ENCODE results near the gene PPFIA2. TPM values are rescaled to one million over a fixed set of nuclear protein-coding genes. Genes with fewer than 3 reads are reported as not detected.
A peak's percentile ranks its signal among the peaks of the same experiment; 100 is the strongest.
"Not testable (repeated sequence)": the region's sequence is repeated elsewhere in the genome, so short reads cannot be mapped to it uniquely, and the experiment has no call there.

The PPFIA2 gene
- total RNA-seq, 2 donors from 2014 or later = not detected

DNA sequence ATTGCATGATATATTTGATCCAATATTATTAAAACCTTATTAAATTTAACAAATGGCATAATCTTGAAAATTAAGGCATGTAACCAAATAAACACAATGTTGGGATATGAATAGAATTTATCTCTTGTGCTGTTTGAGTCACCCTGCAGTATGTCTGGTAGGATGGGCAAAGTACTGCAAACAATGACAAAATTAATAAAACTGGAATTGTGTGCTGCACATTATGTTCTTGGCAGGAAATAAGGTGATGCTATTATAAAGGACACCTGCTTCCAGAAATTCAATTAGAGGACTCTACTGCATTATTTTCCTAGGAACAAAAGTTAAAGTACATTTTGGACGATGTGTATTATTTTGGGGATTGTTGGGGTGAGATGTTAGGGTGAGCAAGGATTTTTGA, 132.7 kb downstream of the PPFIA2 start:
- no peak for ATAC-seq
- no peaks in the 10 kb centered on the region for H3K9me3 Mint-ChIP-seq
- H3K27me3 Mint-ChIP-seq = peaks cover 0 to 4% of the 10 kb centered on the region in 2 donors
- no peak overlapping the region for H3K27ac Mint-ChIP-seq
- H3K4me3 Mint-ChIP-seq = no peak overlapping the region
- no peaks in the 10 kb centered on the region for H3K4me1 Mint-ChIP-seq (ENCODE audit: low read depth in 2 of 2)
- H3K36me3 Mint-ChIP-seq = no peaks in the 10 kb centered on the region
- DNase-seq (ENCODE audit: low spot score) = no peak

DNA sequence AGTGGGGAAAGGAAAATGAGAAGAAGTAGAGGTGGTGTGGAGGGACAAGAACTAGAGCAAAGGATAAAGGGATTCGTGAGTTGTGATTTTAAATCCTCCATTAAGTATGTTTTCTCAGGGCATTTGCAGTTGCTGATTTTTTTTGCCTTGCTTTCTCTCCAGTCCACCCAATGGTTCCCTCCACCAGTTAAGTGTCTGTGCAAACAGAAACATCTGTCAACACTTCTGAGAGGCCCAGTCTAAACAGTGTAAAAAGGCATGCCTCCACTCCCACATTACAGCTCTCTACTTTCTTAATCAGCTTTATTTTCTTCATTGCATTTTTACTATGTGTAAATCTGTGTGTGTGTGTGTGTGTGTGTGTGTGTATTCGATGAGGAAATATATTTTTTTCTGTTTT, 141.2 kb downstream of the PPFIA2 start:
- Mint-ChIP-seq H3K36me3 (no peaks in the 10 kb centered on the region), H3K4me3 (no peak overlapping the region), H3K27ac (no peak overlapping the region), H3K27me3 (peaks cover 0 to 12% of the 10 kb centered on the region in 2 donors), H3K4me1 (ENCODE audit: low read depth in 2 of 2) (no peaks in the 10 kb centered on the region), H3K9me3 (no peaks in the 10 kb centered on the region)
- DNase-seq (ENCODE audit: low spot score) = no peak
- ATAC-seq = no peak

DNA sequence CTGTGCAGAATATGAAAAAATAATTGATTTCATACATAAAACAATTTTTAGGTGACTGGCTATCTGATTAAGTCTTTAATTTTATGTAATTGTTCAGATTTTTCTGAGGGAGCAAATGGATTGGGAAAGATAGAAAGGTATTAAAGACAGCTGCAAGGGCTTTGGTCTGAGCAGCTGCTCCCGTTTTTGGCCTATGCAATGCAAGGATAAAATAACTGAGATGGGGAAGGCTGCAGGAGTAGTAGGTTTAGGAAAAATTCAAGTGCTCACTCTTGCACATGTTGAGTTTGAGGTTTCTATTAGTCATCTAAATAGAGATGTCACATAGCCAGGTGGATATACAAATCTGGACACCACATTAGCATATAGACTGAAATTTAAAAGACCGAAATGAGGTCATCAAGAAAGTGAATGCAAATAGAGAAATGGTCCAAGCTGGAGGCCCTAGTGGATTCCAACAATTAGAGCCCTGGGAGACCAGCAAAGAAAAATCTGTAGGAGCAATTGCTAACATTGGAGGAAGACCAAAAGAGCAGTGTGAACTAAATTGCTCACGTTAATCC, 144.0 kb downstream of the PPFIA2 start:
- Mint-ChIP-seq H3K27me3 (no peaks in the 10 kb centered on the region), H3K4me1 (ENCODE audit: low read depth in 2 of 2) (no peaks in the 10 kb centered on the region), H3K36me3 (no peaks in the 10 kb centered on the region), H3K4me3 (no peak overlapping the region), H3K27ac (no peak overlapping the region), H3K9me3 (no peaks in the 10 kb centered on the region)
- ATAC-seq = no peak
- DNase-seq (ENCODE audit: low spot score) = no peak

DNA sequence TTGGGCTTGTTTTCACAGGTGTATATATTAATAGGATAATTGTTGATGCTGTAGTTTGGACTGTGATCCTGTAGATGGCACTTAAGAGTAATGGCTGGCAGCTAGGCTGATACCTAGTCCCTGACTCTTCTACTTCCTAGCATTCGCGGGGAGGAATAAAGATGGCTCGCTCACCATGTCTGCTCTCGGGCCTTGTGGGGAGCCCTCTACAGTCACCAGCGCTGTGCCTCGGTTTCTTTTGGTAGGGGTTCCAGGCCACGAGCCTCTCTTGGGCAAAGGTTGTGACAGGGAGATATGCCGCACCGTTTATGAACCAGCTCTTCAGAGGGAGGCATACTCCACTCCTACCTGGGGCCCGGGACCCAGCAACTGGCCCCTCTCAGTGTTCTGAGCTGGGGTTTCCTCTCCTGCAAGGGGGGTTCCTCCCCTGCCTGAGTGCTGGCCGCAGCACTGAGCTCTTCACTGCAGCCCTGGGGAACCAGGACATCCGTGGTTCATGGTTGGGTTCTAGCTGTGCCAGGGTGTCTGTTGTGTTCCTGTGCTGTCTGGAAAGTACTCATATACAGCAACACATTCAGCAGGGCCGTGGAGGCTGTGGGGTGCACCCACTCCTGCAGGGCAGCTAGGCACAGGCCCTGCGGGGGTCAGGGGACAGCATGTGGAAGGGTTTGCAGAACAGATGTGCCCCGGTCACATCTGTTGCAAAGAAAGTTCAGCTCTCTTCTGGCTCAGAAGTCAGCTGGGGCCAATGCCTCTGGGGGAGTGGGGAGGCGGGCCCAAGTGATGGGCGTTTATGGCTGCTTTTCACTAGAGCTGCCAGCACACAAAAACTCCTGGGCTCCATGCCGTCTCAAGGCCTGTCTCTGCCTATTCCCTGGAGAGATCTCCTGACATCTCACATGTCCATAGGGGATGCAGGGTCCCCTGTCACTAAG, 147.9 kb downstream of the PPFIA2 start:
- peak in 1 of 2 donors; percentile 36 for ATAC-seq
- H3K27me3 Mint-ChIP-seq = no peaks in the 10 kb centered on the region
- no peak for DNase-seq (ENCODE audit: low spot score)
- H3K27ac Mint-ChIP-seq = no peak overlapping the region
- no peaks in the 10 kb centered on the region for H3K9me3 Mint-ChIP-seq
- no peaks in the 10 kb centered on the region for H3K4me1 Mint-ChIP-seq (ENCODE audit: low read depth in 2 of 2)
- H3K4me3 Mint-ChIP-seq = no peak overlapping the region
- H3K36me3 Mint-ChIP-seq = no peaks in the 10 kb centered on the region

DNA sequence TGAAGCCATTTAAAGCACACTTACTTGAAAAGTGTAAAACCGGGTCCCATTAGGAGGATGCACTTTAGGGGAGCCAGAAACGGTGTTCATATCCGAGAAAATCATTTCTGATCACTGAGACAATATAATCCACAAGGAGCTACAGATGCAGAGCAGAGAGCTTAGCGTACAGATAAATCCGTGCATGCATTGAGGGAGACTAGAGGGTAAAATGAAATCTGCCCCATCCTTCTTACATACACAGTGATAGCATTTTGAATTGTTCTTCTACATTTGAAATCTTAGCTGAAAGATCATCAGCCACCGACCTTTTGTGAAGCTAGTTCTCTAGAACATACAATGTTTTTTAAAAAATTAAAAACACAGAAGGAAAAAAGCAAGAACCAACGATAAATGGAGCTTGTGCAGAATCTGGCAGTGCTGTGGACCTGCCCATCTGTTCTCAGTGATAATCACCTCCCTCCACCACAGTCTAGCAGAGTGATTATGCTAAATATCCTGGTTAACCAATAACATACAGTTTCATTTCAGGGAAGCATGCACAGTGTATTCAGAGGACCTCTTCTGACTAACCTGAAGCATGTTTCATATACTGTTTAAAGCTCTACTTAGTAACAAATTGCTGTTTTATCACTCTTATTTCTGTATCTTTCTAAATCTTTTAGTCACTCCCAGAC, 161.1 kb downstream of the PPFIA2 start:
- no peaks in the 10 kb centered on the region for H3K9me3 Mint-ChIP-seq
- H3K36me3 Mint-ChIP-seq = no peaks in the 10 kb centered on the region
- no peaks in the 10 kb centered on the region for H3K27me3 Mint-ChIP-seq
- DNase-seq (ENCODE audit: low spot score) = no peak
- no peak overlapping the region for H3K27ac Mint-ChIP-seq
- no peak for ATAC-seq
- H3K4me1 Mint-ChIP-seq (ENCODE audit: low read depth in 2 of 2) = no peaks in the 10 kb centered on the region
- H3K4me3 Mint-ChIP-seq = no peak overlapping the region

DNA sequence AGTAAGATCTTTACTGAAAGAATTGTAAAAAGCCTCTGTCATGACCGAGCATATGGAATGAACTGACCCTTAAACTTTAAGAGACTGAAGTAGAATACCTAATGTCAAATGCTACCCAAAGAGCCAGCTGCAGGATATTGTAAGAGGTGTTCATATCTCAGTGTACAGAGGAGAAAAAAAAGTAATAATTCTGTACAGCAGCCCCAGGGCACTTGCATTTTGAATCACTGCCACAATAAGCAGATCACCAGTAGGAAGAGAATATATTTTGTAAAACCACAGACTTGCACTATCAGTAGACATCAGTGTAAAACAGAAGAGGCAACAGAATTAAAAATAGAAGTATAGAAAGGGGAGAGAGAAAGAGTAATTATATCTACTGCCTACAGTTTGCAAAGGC, 162.6 kb downstream of the PPFIA2 start:
- Mint-ChIP-seq H3K4me1 (ENCODE audit: low read depth in 2 of 2) (no peaks in the 10 kb centered on the region), H3K36me3 (no peaks in the 10 kb centered on the region), H3K9me3 (no peaks in the 10 kb centered on the region), H3K4me3 (no peak overlapping the region), H3K27me3 (no peaks in the 10 kb centered on the region), H3K27ac (no peak overlapping the region)
- no peak for ATAC-seq
- DNase-seq (ENCODE audit: low spot score) = no peak

DNA sequence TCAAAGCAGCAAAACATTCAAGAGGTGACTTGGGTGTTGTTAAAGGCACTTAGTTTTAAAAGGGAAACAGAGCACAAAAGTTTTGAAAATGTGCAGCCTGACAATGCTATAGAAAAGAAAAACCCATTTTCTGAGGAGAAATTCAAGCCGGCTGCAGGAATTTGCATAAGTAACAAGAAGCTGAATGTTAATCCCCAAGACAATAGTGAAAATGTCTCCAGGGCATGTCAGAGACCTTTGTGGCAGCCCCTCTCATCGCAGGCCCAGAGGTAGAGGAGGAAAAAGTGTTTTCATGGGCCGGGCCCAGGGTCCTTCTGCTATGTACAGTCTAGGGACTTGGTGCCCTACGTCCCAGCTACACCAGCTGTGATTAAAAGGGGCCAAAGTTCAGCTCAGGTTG, 167.9 kb downstream of the PPFIA2 start:
- H3K27ac Mint-ChIP-seq = no peak overlapping the region
- no peak for DNase-seq (ENCODE audit: low spot score)
- H3K27me3 Mint-ChIP-seq = no peaks in the 10 kb centered on the region
- no peak for ATAC-seq
- no peaks in the 10 kb centered on the region for H3K4me1 Mint-ChIP-seq (ENCODE audit: low read depth in 2 of 2)
- H3K36me3 Mint-ChIP-seq = peaks cover 6% of the 10 kb centered on the region
- no peak overlapping the region for H3K4me3 Mint-ChIP-seq
- peaks cover 10% of the 10 kb centered on the region for H3K9me3 Mint-ChIP-seq

DNA sequence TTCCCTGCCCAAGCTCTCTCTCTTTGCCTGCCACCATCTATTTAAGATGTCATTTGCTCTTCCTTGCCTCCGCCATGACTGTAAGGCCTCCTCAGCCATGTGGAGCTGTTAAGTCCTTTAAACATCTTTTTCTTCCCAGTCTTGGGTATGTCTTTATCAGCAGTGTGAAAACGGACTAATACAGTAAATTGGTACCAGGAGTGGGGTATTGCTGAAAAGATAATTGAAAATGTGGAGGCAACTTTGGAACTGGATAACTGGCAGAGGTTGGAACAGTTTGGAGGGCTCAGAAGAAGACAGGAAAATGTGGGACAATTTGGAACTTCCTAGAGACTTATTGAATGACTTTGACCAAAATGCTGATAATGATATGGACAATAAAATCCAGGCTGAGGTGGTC, 168.4 kb downstream of the PPFIA2 start:
- not testable (repeated sequence) for H3K4me3 Mint-ChIP-seq; H3K27me3 Mint-ChIP-seq; H3K4me1 Mint-ChIP-seq (ENCODE audit: low read depth in 2 of 2); H3K36me3 Mint-ChIP-seq; ATAC-seq; DNase-seq (ENCODE audit: low spot score); H3K27ac Mint-ChIP-seq
- H3K9me3 Mint-ChIP-seq = peaks cover 10% of the 10 kb centered on the region

DNA sequence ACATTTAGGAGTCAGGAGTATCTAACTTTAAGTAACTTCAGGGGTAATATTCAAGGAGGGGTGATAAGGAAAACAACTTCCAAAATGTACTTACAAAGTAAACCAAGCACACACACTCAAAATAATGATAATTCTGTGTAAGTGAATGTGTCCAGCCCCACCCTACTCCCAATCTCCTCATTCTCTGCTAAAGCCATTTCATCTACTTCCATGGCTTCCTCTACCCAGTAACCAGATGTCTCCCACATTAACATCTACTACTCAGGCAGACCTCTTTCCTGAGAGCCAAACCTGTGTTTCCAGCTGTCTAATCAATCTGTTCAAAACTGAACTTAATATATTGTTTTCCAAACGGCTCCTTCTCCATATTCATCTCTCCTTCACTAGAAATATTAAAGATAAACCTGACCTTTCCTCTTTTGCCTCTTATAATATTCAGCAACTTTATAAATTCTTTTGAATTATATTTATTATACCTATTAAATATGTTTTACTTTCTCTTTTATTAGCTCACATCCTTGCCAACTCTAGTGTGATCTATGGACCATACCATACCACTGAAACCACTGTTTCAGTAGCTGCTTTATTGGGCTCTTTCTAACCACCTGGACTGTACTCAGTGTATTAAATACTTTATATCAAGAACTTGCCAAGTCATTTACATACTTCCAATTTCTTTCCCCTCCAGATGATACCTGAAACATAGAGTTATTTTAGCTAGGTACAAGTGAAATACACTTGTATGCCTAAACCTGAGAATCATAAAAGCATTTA, 170.7 kb downstream of the PPFIA2 start:
- H3K4me1 Mint-ChIP-seq (ENCODE audit: low read depth in 2 of 2) = no peaks in the 10 kb centered on the region
- H3K36me3 Mint-ChIP-seq = peaks cover 6% of the 10 kb centered on the region
- H3K9me3 Mint-ChIP-seq = peaks cover 10% of the 10 kb centered on the region
- H3K4me3 Mint-ChIP-seq = no peak overlapping the region
- no peak for ATAC-seq
- DNase-seq (ENCODE audit: low spot score) = no peak
- H3K27ac Mint-ChIP-seq = no peak overlapping the region
- no peaks in the 10 kb centered on the region for H3K27me3 Mint-ChIP-seq

DNA sequence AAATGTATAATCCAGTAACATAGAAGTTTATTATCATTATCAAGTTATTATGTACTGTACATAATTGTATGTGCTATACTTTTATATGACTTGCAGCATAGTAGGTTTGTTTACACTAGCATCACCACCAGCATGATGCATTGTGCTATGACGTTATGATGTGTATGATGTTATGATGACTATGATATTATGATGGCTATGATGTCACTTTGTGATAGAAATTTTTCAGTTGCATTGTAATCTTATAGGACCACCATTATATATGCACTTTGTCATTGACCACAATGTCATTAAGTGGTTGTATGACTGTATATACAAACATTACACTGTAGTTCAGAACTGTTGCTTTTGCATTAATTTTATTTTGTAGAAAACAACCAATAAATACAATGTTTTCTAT, 173.4 kb downstream of the PPFIA2 start:
- Mint-ChIP-seq H3K9me3 (peaks cover 11% of the 10 kb centered on the region), H3K36me3 (peaks cover 3% of the 10 kb centered on the region)

DNA sequence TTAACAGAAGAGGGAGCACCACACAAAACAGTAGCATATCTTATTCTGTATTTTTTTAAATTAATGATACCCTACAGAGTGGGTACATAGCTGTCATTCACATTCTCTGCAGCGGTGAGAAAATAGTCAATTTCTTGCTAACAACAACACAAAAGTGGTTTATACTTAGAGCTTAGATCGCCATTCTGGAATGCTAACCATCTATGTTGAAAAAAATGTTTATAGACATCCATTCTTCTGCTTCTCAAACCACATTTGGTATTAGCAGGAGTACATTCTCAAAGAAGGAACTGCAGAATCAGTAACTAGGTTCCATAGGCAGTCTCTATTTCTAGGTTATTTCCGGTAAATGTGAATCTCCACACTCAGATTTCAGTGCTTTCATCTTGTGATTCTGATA, 185.9 kb downstream of the PPFIA2 start:
- DNase-seq (ENCODE audit: low spot score) = no peak
- no peak overlapping the region for H3K4me3 Mint-ChIP-seq
- H3K9me3 Mint-ChIP-seq = peaks cover 6% of the 10 kb centered on the region
- H3K4me1 Mint-ChIP-seq (ENCODE audit: low read depth in 2 of 2) = no peaks in the 10 kb centered on the region
- H3K36me3 Mint-ChIP-seq = no peaks in the 10 kb centered on the region
- no peaks in the 10 kb centered on the region for H3K27me3 Mint-ChIP-seq
- ATAC-seq = no peak
- no peak overlapping the region for H3K27ac Mint-ChIP-seq

More for the DNA sequence above, 173.4 kb downstream of the PPFIA2 start:
- ATAC-seq = no peak
- no peak overlapping the region for H3K4me3 Mint-ChIP-seq
- no peaks in the 10 kb centered on the region for H3K4me1 Mint-ChIP-seq (ENCODE audit: low read depth in 2 of 2)
- no peak overlapping the region for H3K27ac Mint-ChIP-seq
- no peak for DNase-seq (ENCODE audit: low spot score)
- no peaks in the 10 kb centered on the region for H3K27me3 Mint-ChIP-seq

DNA sequence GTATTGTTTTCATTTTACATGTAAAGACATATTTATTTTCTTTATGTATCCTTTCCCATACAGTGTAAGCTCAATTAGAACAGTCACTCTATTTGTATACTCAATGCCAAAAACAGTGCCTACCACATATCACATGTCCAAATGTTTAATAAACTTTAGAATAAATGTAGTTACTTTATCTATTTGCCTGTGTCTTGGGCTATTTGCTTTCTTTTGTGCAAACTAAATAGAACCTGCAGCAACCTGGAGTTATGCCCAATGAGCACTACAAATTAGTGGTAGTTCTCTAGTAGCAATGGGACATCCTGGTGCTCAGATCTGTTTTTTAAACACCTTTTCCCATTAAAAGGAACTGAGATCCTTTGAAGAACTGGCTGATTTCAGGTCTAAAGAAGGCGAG, 186.7 kb downstream of the PPFIA2 start:
- Mint-ChIP-seq H3K27ac (no peak overlapping the region), H3K9me3 (peaks cover 6% of the 10 kb centered on the region), H3K4me3 (no peak overlapping the region), H3K36me3 (no peaks in the 10 kb centered on the region), H3K27me3 (no peaks in the 10 kb centered on the region), H3K4me1 (ENCODE audit: low read depth in 2 of 2) (no peaks in the 10 kb centered on the region)
- DNase-seq (ENCODE audit: low spot score) (no peak), ATAC-seq (no peak)

DNA sequence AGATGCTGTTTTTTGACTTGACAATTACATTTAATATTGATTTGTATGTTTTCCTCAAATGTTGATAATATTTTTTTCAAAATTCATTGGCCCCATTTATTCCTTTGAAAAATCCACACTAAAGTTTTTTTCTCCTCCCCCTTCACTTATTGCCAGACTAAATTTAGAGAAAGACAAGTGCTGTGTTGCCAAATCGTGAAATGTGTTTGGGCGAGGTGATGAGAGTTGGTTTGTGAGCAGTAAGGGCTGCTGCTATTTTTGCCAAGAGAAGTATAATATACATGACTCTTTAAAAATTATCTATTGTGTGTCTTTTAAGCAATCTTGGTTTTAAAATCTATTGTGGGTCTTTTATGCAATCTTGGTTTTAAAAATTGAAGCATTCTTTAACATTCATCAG, 188.9 kb downstream of the PPFIA2 start:
- H3K27me3 Mint-ChIP-seq = no peaks in the 10 kb centered on the region
- no peak overlapping the region for H3K27ac Mint-ChIP-seq
- DNase-seq (ENCODE audit: low spot score) = no peak
- H3K4me1 Mint-ChIP-seq (ENCODE audit: low read depth in 2 of 2) = no peaks in the 10 kb centered on the region
- no peak overlapping the region for H3K4me3 Mint-ChIP-seq
- no peaks in the 10 kb centered on the region for H3K36me3 Mint-ChIP-seq
- ATAC-seq = no peak
- H3K9me3 Mint-ChIP-seq = peaks cover 6% of the 10 kb centered on the region

Data from natural killer cell treated with Interleukin-12 subunit alpha and Interleukin-12 subunit beta and Interleukin-15 and Interleukin-18, amount 100 ng/mL, for 72 hours (primary cell).